Mesenteric fat pad (tissue), 1 donor: Measurements from ENCODE around the gene ADAM33. TPM values are rescaled to one million over a fixed set of nuclear protein-coding genes. Genes with fewer than 3 reads are reported as not detected.

Experiments used
- DNase-seq: peaks from one replicate; pipeline ENCODE4 v3.0.0-alpha.2; 2020; ENCODE audit warnings: low spot score
- total RNA-seq: library from RNA; stranded (reverse); fragmentation: NEBNext Ultra II Directional; extraction: Animal tissue kit (Norgen Biotek cat#: 25700); gene quantifications from one replicate; pipeline ENCODE4 v1.2.1, GENCODE V29; 2021
- donor health status: DM: yes; HTN: yes; CAD: no.

Gene ADAM33
- total RNA-seq, 1 donor from 2014 or later = 30.7 TPM

GRCh38 chr20:3647473-3647872 lies 34.3 kb downstream of the ADAM33 start:
- DNase-seq = no peak

- no peak for DNase-seq
Measured at GRCh38 chr20:3646651-3647050, 35.2 kb downstream of the ADAM33 start.

DNA sequence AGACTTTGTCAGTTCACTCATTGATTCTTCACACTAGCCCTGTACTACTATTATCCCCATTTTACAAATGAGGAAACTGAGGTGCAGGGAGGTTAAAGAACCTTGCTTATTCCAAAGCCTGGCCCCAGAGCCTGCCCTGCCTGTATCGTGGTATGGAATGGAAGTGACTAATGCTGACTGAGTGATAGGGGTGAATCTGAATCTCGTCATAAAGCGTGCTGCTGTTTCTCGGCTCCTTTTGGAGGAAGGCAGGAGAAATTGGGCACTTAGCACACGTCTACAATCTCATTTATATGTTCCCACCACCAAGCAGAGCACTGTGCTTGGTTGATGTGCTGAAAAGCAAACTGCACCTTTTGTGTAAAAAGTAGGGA lies 35.8 kb downstream of the ADAM33 start:
- no peak for DNase-seq

GRCh38 chr20:3645309-3646066 lies 36.3 kb downstream of the ADAM33 start:
- no peak for DNase-seq

DNA sequence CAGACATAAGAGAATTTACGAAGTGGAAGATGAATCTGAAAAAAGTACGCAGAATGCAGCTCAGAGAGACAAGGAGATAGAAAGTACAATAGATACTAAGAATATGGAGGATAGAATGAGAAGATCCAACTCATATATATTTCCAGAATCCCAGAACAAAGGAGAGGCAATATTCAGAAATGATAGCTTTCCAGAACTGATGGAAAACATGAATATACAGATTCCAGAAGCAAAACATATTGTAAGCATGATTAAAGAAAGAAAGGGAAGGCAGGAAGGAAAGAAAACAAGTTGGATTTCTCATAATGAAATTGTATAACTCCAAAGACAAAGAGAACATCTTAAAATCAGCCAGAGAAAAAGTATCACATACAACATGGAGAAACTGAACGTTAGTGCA lies 41.6 kb downstream of the ADAM33 start:
- DNase-seq = no peak

DNA sequence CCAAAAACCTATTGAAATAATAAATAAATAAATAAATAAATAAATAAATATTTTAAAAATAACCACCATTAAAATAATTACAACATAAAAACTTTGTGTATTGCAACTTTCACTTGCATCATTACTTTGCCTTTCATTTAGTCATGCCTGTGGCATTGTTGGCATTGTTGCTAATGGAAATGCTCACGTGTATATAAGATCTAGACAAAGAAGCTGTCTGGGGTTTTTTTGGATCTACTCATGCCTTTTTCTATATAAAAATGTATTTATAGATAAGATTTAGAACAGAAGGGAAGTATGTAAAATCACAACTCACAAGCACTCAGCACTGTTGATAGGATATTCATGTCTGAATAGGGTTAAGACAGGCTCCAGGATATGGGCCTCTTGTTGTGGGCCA lies 46.5 kb downstream of the ADAM33 start:
- DNase-seq = no peak

DNA sequence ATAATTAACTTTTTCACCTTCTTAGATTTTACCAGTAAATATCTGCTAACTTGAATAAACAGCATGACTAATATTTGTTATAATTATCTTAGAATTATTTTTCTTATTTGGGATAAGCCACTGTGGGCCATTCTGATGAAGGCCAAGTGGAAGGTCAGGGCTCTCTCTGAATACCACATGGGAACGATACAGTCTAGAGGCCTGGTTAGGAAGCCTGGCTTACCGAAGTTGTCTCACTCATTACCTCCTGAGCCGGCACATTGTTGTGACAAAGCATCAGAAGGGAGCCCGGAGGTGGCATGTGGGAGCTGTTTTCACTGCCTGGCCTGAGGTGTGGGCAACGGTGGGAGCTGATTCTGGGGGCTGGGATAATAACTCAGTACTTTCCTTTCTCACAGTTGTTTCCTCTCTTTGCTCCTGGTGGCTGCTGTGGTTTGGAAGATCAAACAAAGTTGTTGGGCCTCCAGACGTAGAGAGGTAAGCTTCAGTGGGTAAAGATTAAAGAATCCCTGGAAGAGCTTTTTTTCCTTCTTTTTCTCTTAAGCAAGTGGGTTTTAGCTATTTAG lies 47.8 kb downstream of the ADAM33 start:
- DNase-seq = no peak

DNA sequence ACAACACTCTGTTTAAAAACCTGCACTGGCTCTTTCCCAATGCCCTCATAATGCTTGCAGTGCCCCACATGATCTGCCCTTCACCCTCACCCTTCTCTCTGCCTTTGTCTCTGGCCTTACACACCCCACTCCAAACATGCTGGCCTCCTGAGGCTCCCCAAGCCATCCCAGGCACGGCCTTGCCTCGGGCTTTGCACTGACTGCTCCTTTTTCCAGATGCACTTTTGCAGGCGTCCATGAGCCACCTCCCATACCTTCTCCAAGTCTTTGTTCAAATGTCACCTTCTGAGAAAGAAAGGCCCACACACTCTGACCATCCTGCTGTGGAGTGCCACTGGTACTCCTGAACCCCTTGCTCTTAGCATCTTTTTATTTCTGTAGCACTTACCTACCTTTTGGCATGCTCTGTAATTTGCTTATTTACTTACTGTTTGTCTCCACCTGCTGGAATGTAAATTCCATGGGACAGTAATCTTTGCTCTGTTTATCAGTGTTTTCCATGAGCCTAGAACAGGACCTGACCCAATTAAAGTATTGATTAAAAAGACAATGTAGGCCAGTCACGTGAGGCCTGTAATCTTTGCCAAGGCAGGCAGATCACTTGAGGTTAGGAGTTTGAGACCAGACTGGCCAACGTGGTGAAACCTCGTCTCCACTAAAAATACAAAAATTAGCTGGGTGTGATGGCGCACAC lies 49.4 kb downstream of the ADAM33 start:
- DNase-seq = no peak

- DNase-seq = no peak
Measured at GRCh38 chr20:3631534-3631933, 50.3 kb downstream of the ADAM33 start.

DNA sequence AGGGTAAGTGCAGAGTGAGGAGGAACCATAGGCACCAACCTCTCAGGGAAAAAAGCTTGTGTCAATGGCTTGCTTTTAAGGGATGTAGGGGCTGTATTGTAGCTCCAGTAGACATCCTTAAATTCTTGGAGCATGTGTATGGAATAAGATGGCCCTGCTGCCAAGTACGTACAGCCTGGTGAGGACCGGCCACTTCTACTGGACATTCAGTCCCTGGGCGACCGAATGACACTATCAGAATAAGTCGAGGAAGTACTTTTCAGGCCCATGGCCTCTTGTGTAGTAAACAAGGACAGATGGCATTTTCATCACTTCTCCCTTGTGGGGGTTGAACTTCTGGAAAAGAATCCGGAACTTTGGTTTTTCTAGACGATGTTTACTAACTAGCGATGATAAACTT lies 51.4 kb downstream of the ADAM33 start:
- DNase-seq = no peak

DNA sequence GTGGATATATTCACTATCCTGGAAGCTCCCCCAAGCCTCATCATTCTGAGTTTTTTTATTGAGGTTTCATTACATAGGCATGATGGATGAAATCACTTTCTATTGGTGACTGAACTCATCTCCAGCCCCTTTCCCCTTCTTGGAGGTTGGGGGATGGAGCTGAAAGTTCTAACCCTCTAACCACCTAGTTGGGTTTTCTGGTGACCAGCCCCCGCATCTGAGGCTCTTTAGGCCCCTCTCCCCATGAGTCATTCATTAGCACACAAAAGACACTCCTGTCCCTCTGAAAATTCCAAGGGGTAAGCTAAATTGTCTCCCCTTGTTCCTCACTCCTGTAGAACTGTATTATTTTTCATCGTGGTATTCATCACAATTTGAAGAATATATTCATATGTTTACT lies 51.9 kb downstream of the ADAM33 start:
- DNase-seq = no peak

DNA sequence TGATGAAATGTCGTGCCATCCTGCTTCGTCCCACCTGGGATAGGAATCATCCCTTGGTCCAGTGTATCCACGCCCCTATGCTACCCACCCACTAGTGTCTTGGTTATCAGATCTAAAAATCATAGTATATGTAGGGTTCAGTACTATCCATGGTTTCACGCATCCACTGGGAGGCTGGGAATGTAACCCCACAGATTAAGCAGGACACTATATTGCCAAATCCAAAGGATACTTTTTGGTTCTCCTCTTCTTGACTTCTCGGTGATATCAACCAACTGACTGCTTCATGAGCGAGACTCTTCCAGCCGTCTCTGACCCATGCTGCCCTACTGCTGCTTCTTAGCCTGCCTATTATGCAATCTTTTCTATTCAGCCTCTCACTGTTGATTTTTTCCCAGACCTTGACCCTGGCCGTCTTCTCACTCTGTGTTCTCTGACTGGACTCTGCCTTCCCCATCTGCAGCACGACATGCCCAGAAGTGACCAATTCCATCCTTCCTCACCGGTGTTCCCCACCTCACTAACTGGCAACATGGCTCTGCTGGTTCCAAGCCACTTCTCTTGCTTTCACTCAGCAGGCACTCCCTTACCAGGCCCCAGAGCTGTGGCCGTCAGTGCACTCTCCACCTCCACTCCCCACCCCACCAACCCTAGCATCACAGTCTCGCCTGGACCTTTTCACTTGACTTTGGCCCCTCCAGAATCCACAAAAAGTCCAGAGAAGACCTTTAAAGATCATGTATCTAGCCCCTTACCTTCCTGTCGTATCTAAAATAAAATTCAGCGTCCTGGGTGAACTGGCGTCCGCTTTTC lies 53.1 kb downstream of the ADAM33 start:
- no peak for DNase-seq

DNA sequence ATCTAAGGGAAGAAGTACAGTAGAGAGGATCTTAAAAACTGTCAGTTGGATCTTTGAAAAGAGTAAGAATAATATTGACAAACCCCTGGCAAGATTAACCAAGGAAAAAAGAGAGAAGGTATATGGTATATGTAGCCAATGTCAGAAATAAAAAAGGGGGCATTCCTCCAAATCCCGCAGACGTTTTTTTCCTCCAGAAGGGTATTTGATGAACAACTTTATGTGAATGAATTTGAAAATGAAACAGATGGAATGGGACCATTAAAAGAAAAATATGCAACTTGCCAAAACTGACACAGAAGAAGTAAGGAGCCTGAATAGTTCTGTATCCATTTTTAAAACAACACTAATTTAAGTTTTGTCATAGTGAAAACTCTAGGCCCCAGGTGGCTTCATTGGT lies 54.3 kb downstream of the ADAM33 start:
- no peak for DNase-seq

DNA sequence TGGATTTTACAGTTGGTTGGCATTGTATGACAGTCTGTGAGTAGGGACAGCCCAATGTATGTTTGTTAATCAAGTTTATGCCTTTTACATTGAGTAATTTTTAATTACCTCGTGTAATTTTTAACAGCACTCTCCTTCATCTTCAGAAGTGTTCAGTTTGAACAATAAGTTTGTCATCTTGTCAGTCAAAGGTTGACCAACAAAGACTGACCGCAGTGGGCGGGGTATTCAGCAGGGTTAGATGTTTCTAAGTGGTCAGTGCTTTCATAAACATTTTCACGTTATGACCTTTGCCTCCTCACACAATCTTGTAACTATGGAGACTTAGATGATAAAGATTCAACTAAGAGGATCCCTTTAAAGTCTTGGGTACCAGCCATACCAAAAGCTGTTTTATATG lies 59.4 kb downstream of the ADAM33 start:
- DNase-seq = no peak

GRCh38 chr20:3621111-3621510 lies 60.7 kb downstream of the ADAM33 start:
- DNase-seq = no peak

Other genes starting within 250 kb of the ADAM33 start
- 32.5 TPM for gene ATRN, start 211.0 kb downstream of the ADAM33 start, total RNA-seq
- gene GFRA4, start 18.6 kb downstream of the ADAM33 start, total RNA-seq = not detected
- 45.1 TPM for gene SIGLEC1, start 30.6 kb upstream of the ADAM33 start, total RNA-seq
- gene HSPA12B, start 50.7 kb upstream of the ADAM33 start, total RNA-seq = 28.0 TPM
- gene ADISSP, start 85.7 kb upstream of the ADAM33 start, total RNA-seq = 37.5 TPM
- not detected for gene SPEF1, start 99.4 kb upstream of the ADAM33 start, total RNA-seq
- 97.3 TPM for gene CENPB, start 104.7 kb upstream of the ADAM33 start, total RNA-seq
- 18.0 TPM for gene CDC25B, start 114.3 kb upstream of the ADAM33 start, total RNA-seq
- gene AP5S1, start 138.5 kb upstream of the ADAM33 start, total RNA-seq = 13.2 TPM
- gene MAVS, start 164.8 kb upstream of the ADAM33 start, total RNA-seq = 43.5 TPM
- gene PANK2, start 207.4 kb upstream of the ADAM33 start, total RNA-seq = 31.1 TPM